Measurements from ENCODE around the gene SUN1.

DNA sequence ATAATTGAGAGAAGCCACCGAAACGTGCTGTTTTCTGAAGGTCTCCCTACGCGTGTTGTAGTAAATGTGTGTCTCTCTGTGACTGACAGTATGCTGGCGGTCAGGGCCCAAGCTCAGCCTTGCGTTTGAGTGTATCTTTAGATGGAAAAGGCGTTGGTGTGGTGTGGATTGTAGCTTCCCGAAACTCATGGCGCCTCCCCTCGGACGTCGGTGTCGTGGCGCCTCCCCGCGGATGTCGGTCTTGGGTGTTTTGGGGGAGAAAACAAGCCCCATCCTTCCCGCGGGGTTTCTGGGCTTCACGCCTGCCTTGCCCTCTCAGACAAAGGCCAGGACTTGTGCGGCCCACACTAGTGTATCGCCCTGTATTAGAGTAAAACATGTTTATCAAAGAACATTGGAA lies 12.8 kb downstream of the SUN1 start:
- TF ChIP-seq CTCF (conservative IDR thresholded peaks at IDR 0.05 in 1 of 2, IDR thresholded peaks at IDR 0.05 in 1 of 2; ENCODE audit: low read depth in 1 of 2, low read length in 2 of 2) = no peak
- no peak for TF ChIP-seq EZH2 (IDR thresholded peaks at IDR 0.05; ENCODE audit: low read length, missing control alignments)

Measured in fibroblast of lung (primary cell).